PC-3 (cell line): Measurements from ENCODE around the gene LTB4R2.

ENCODE experiments used
- CTCF ChIP-seq: fragments of 300-600 bp; sonication (generic); conservative IDR thresholded peaks from 2 replicates; pipeline ENCODE4 v1.5.1; 2017; ENCODE audit warnings: antibody characterized with exemption, low read depth, mild to moderate bottlenecking, low read length
- EZH2phosphoT487 ChIP-seq: fragments of 300-600 bp; sonication (generic); IDR thresholded peaks from 2 replicates; pipeline ENCODE4 v1.6.1; 2018; ENCODE audit warnings: mild to moderate bottlenecking, antibody characterized with exemption, low read length, borderline replicate concordance

DNA sequence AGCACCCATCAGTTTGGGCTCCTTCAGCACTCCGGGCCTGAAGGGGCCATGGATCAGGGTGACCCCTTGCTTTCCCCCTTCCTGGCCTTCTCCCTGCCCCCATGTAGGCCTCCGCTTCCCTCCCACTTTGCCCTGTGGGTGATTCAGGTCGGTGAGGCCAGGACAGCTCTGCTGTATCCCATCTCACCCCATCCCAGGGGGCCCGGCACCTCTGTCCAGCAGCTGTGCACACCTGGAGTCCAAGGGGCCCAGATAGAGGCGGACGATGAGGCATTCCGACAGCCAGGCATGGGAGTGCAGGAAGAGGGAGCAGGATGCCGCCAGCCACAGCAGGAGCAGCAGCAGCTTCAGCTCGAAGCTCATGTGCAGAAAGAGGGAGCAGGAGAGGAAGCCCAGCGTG lies 12.7 kb downstream of the LTB4R2 start:
- TF ChIP-seq CTCF (no peak), EZH2phosphoT487 (no peak)
